HL-60 (cell line): Measurements from ENCODE around the gene ZNF341.

Experiments used
- DNase-seq, 2 experiments: peaks; one replicate each; pipeline ENCODE4 v3.0.0-alpha.2; 2010 to 2020; ENCODE audit warnings: low read depth in 1 of 2, low spot score in 1 of 2
- H3K27ac ChIP-seq: fragments of 250-450 bp; sonication (Bioruptor Pico); replicated peaks from 2 replicates; pipeline ENCODE4 v1.5.1; 2020; ENCODE audit warnings: mild to moderate bottlenecking, moderate library complexity
- H3K27me3 ChIP-seq: fragments of 250-450 bp; sonication (Bioruptor Pico); 2 replicates; pipeline ENCODE4 v1.5.1; 2021; ENCODE audit warnings: mild to moderate bottlenecking, moderate library complexity; ENCODE audit not compliant: insufficient read depth, poor library complexity, severe bottlenecking
- H3K4me3 ChIP-seq: replicated peaks from 2 replicates; pipeline ENCODE4 v1.5.1; 2011; ENCODE audit warnings: mild to moderate bottlenecking, control low read depth, low read length; ENCODE audit not compliant: insufficient read depth
- CTCF ChIP-seq: IDR thresholded peaks from one replicate; pipeline ENCODE4 v1.5.1; 2011; ENCODE audit warnings: low read length, control low read depth, inconsistent platforms; ENCODE audit not compliant: insufficient read depth
- GABPA ChIP-seq: IDR thresholded peaks from 2 replicates; pipeline ENCODE4 v1.6.1; 2012; ENCODE audit warnings: low read depth
- POLR2AphosphoS5 ChIP-seq: IDR thresholded peaks from 2 replicates; pipeline ENCODE4 v1.6.1; 2012; ENCODE audit warnings: low read depth
- REST ChIP-seq: IDR thresholded peaks from 2 replicates; pipeline ENCODE4 v1.6.1; 2012; ENCODE audit warnings: low read depth; ENCODE audit not compliant: insufficient replicate concordance
- SPI1 ChIP-seq: IDR thresholded peaks from 2 replicates; pipeline ENCODE4 v1.6.1; 2012; ENCODE audit warnings: low read depth, mild to moderate bottlenecking, borderline replicate concordance

Gene ZNF341

GRCh38 chr20:33744181-33744580 is 12.4 kb downstream of the ZNF341 start:
- TF ChIP-seq CTCF, result no peak
- no peak for TF ChIP-seq SPI1
- no peak for TF ChIP-seq POLR2AphosphoS5
- no peak for TF ChIP-seq GABPA
- no peak for TF ChIP-seq REST
- DNase-seq, result no peak
- Histone ChIP-seq H3K27ac (no peak overlapping the region), H3K4me3 (no peak overlapping the region), H3K27me3 (no peaks in the 10 kb centered on the region)

- no peak for DNase-seq
- Histone ChIP-seq H3K4me3 (no peak overlapping the region), H3K27me3 (no peaks in the 10 kb centered on the region), H3K27ac (no peak overlapping the region)
- TF ChIP-seq CTCF (no peak), POLR2AphosphoS5 (no peak), REST (no peak), GABPA (no peak), SPI1 (no peak)
Observed at GRCh38 chr20:33744773-33745385, 13.1 kb downstream of the ZNF341 start.

GRCh38 chr20:33746325-33746998 is 14.7 kb downstream of the ZNF341 start:
- TF ChIP-seq POLR2AphosphoS5 (no peak), SPI1 (no peak), CTCF (no peak), GABPA (no peak), REST (no peak)
- Histone ChIP-seq H3K4me3 (no peak overlapping the region), H3K27me3 (no peaks in the 10 kb centered on the region), H3K27ac (no peak overlapping the region)
- no peak for DNase-seq
